Ascending aorta (tissue), 2 donors: ENCODE results near the gene TAB2. TPM values are rescaled to one million over a fixed set of nuclear protein-coding genes. Genes with fewer than 3 reads are reported as not detected.

Source experiments
- DNase-seq, 2 donors: peaks; one replicate each; pipeline ENCODE4 v3.0.0-alpha.2; 2019; ENCODE audit warnings: low spot score in 2 of 2
- H3K27ac ChIP-seq, 2 donors: fragments of 200-600 bp; sonication (generic); one replicate each; pipeline ENCODE4 v1.5.1; 2016 to 2017; ENCODE audit warnings: mild to moderate bottlenecking in 1 of 2
- H3K27me3 ChIP-seq: fragments of 200-600 bp; sonication (generic); one replicate; pipeline ENCODE4 v1.5.1; 2017
- H3K36me3 ChIP-seq, 2 donors: fragments of 200-600 bp; sonication (generic); one replicate each; pipeline ENCODE4 v1.5.1; 2016
- H3K4me1 ChIP-seq, 2 donors: fragments of 200-600 bp; sonication (generic); one replicate each; pipeline ENCODE4 v1.5.1; 2016 to 2017; ENCODE audit warnings: mild to moderate bottlenecking in 1 of 2
- H3K4me3 ChIP-seq, 2 donors: fragments of 200-600 bp; sonication (generic); one replicate each; pipeline ENCODE4 v1.5.1; 2016 to 2017; ENCODE audit warnings: mild to moderate bottlenecking in 1 of 2
- H3K9me3 ChIP-seq, 2 donors: fragments of 200-600 bp; sonication (generic); one replicate each; pipeline ENCODE4 v1.5.1; 2016
- intact Hi-C: fragments of 100-400 bp; cut with DNase I; formaldehyde crosslinking; loops from one replicate; pipeline ENCODE4 v1.15.1; 2023
- total RNA-seq: library from RNA; depleted of rRNA; stranded (reverse); fragments of >200 nt; gene quantifications from one replicate; pipeline ENCODE4 v1.1.0, GENCODE V29; 2016
- TF ChIP-seq, protein P1 (sequence below), 3 experiments: fragments of 200-600 bp in 2 of 3; fragments of 450-650 bp in 1 of 3; sonication (generic) in 2 of 3; IDR thresholded peaks; one replicate each; pipeline ENCODE4 v1.5.1; 2016 to 2019; ENCODE audit warnings: antibody characterized with exemption in 3 of 3, mild to moderate bottlenecking in 1 of 3, moderate library complexity in 1 of 3

TAB2 gene
- total RNA-seq, 1 donor from 2014 or later: 55.2 TPM

DNA sequence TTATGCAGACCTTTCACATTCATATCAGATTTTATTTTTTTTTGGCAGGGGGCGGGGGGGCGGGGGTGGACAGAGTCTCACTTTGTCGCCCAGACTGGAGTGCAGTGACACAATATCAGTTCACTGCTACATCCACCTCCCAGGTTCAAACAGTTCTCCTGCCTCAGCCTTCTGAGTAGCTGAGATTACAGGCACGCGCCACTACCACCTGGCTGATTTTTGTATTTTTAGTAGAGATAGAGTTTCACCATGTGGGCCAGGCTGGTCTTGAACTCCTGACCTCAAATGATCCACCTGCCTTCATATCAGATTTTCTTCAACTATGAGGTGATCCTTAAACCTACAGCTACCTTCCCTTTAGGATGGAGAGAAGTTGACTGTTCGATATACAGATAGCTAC is 74.6 kb downstream of the TAB2 start:
- H3K4me1 ChIP-seq: peaks cover 0 to 5% of the 10 kb centered on the region in 2 donors
- H3K36me3 ChIP-seq: peaks cover 3 to 6% of the 10 kb centered on the region in 2 donors
- H3K9me3 ChIP-seq: no peaks in the 10 kb centered on the region
- no peak overlapping the region for H3K27ac ChIP-seq
- no peaks in the 10 kb centered on the region for H3K27me3 ChIP-seq
- no peak for DNase-seq
- H3K4me3 ChIP-seq: no peak overlapping the region
- intact Hi-C loops: no loop called here
- TF ChIP-seq, protein P1, sequence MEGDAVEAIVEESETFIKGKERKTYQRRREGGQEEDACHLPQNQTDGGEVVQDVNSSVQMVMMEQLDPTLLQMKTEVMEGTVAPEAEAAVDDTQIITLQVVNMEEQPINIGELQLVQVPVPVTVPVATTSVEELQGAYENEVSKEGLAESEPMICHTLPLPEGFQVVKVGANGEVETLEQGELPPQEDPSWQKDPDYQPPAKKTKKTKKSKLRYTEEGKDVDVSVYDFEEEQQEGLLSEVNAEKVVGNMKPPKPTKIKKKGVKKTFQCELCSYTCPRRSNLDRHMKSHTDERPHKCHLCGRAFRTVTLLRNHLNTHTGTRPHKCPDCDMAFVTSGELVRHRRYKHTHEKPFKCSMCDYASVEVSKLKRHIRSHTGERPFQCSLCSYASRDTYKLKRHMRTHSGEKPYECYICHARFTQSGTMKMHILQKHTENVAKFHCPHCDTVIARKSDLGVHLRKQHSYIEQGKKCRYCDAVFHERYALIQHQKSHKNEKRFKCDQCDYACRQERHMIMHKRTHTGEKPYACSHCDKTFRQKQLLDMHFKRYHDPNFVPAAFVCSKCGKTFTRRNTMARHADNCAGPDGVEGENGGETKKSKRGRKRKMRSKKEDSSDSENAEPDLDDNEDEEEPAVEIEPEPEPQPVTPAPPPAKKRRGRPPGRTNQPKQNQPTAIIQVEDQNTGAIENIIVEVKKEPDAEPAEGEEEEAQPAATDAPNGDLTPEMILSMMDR (IDR thresholded peaks at IDR 0.05): no peak

DNA sequence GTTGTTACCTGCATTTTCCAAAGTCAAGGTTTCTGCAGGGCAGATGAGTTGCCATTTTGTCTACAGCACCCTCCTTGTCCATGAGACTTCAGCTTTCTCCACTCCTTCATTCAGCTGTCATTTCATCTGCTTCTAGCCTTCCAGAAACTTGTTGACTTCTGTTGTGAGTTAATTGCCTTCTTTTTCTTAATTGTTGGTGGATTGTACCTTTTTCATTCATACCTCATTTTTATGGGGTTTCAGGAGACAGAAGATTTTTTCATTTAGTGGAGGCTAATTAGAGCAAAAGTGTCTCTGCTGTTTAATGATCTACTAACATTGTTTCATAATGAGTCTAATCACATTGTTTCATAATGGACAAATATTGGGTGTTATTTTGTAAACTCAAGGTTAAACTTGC is 75.0 kb downstream of the TAB2 start:
- H3K27ac ChIP-seq: no peak overlapping the region
- H3K36me3 ChIP-seq: peaks cover 3 to 7% of the 10 kb centered on the region in 2 donors
- H3K27me3 ChIP-seq: no peaks in the 10 kb centered on the region
- H3K9me3 ChIP-seq: no peaks in the 10 kb centered on the region
- intact Hi-C loops: no loop called here
- DNase-seq: no peak
- TF ChIP-seq, protein P1 (IDR thresholded peaks at IDR 0.05): no peak
- H3K4me3 ChIP-seq: no peak overlapping the region
- peaks cover 0 to 5% of the 10 kb centered on the region in 2 donors for H3K4me1 ChIP-seq

DNA sequence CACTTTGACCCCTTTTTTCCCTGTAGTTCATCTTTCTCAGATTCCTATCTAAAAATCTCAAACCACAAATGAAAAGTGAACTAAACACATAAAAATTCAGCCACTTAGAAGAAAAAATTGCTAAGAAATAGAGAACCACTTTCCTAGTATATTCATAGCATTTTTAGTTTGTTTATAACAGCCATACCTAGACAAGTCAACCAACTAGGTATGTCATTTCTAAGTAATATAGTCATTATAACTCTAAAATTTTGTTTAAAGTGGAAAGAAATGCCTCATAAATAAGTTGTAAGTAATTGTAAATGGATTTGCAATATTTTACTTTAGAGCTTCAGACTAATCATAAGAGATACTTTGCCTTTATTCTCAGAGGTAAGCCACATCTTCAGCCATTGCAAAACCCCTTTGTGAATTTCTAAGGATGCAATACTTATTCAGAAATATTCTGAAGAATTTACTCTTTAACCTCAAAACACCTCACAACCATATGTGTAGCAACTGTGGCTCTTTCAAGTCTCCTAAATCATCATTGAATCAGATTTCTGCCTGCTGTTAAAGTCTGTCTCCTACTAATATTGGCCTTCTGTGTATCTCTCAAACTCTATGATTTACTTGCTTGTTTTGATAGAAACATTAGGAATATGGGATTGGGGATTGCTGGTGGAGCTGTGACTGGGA is 75.6 kb downstream of the TAB2 start:
- Histone ChIP-seq H3K4me1 (peaks cover 0 to 3% of the 10 kb centered on the region in 2 donors), H3K9me3 (no peaks in the 10 kb centered on the region), H3K4me3 (no peak overlapping the region), H3K27me3 (no peaks in the 10 kb centered on the region), H3K27ac (no peak overlapping the region), H3K36me3 (peaks cover 3 to 11% of the 10 kb centered on the region in 2 donors)
- intact Hi-C loops: no loop called here
- DNase-seq: no peak
- TF ChIP-seq, protein P1 (IDR thresholded peaks at IDR 0.05): no peak

DNA sequence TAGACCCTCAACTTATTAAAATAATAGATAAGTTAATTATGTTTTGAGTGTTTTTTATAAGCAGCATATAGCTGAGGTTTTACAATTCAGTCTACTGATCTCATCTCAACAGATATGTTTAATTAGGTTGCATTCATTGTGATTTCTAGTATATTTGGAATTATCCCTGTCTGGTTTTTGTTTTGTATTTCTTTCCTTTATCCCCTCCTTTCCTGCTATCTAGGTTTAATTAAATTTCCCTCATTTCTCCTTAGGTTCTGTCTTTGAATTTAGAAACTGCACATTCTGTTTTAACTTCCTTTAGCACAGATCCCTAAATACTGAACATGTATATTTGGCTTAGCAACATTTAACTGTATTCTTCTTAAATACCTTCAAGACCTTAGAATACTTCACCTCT is 77.7 kb downstream of the TAB2 start:
- Histone ChIP-seq H3K27ac (no peak overlapping the region), H3K4me1 (no peaks in the 10 kb centered on the region), H3K36me3 (peaks cover 13 to 25% of the 10 kb centered on the region in 2 donors), H3K9me3 (no peaks in the 10 kb centered on the region), H3K4me3 (no peak overlapping the region), H3K27me3 (no peaks in the 10 kb centered on the region)
- no peak for DNase-seq
- TF ChIP-seq, protein P1 (IDR thresholded peaks at IDR 0.05): no peak
- intact Hi-C loops: no loop called here

DNA sequence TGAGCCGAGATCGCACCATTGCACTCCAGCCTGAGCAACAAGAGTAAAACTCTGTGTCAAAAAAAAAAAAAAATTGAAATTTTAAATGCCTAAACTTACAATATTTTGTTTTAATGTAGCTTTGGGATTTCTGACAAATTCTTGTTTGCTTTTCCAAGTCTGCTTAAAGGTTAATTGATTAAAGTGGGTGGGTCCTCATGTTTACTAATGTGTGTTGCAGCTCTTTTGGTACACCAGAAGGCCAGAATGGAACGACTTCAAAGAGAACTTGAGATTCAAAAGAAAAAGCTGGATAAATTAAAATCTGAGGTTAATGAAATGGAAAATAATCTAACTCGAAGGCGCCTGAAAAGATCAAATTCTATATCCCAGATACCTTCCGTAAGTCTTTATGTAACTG is 79.9 kb downstream of the TAB2 start:
- Histone ChIP-seq H3K27me3 (no peaks in the 10 kb centered on the region), H3K4me3 (no peak overlapping the region), H3K27ac (no peak overlapping the region), H3K4me1 (no peaks in the 10 kb centered on the region), H3K9me3 (no peaks in the 10 kb centered on the region), H3K36me3 (peaks cover 20 to 28% of the 10 kb centered on the region in 2 donors)
- intact Hi-C loops: no loop called here
- no peak for DNase-seq
- TF ChIP-seq, protein P1 (IDR thresholded peaks at IDR 0.05): no peak
